ENCODE measurements around the gene TPPP2.

GRCh38 chr14:21015312-21015711 lies 14.7 kb upstream of the TPPP2 start:
- TF ChIP-seq POLR2A (IDR thresholded peaks at IDR 0.05): no peak
- TF ChIP-seq, protein P1, sequence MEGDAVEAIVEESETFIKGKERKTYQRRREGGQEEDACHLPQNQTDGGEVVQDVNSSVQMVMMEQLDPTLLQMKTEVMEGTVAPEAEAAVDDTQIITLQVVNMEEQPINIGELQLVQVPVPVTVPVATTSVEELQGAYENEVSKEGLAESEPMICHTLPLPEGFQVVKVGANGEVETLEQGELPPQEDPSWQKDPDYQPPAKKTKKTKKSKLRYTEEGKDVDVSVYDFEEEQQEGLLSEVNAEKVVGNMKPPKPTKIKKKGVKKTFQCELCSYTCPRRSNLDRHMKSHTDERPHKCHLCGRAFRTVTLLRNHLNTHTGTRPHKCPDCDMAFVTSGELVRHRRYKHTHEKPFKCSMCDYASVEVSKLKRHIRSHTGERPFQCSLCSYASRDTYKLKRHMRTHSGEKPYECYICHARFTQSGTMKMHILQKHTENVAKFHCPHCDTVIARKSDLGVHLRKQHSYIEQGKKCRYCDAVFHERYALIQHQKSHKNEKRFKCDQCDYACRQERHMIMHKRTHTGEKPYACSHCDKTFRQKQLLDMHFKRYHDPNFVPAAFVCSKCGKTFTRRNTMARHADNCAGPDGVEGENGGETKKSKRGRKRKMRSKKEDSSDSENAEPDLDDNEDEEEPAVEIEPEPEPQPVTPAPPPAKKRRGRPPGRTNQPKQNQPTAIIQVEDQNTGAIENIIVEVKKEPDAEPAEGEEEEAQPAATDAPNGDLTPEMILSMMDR (IDR thresholded peaks at IDR 0.05): no peak
